Measurements from ENCODE around the gene CLMN.

The CLMN gene, protein sequence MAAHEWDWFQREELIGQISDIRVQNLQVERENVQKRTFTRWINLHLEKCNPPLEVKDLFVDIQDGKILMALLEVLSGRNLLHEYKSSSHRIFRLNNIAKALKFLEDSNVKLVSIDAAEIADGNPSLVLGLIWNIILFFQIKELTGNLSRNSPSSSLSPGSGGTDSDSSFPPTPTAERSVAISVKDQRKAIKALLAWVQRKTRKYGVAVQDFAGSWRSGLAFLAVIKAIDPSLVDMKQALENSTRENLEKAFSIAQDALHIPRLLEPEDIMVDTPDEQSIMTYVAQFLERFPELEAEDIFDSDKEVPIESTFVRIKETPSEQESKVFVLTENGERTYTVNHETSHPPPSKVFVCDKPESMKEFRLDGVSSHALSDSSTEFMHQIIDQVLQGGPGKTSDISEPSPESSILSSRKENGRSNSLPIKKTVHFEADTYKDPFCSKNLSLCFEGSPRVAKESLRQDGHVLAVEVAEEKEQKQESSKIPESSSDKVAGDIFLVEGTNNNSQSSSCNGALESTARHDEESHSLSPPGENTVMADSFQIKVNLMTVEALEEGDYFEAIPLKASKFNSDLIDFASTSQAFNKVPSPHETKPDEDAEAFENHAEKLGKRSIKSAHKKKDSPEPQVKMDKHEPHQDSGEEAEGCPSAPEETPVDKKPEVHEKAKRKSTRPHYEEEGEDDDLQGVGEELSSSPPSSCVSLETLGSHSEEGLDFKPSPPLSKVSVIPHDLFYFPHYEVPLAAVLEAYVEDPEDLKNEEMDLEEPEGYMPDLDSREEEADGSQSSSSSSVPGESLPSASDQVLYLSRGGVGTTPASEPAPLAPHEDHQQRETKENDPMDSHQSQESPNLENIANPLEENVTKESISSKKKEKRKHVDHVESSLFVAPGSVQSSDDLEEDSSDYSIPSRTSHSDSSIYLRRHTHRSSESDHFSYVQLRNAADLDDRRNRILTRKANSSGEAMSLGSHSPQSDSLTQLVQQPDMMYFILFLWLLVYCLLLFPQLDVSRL

DNA sequence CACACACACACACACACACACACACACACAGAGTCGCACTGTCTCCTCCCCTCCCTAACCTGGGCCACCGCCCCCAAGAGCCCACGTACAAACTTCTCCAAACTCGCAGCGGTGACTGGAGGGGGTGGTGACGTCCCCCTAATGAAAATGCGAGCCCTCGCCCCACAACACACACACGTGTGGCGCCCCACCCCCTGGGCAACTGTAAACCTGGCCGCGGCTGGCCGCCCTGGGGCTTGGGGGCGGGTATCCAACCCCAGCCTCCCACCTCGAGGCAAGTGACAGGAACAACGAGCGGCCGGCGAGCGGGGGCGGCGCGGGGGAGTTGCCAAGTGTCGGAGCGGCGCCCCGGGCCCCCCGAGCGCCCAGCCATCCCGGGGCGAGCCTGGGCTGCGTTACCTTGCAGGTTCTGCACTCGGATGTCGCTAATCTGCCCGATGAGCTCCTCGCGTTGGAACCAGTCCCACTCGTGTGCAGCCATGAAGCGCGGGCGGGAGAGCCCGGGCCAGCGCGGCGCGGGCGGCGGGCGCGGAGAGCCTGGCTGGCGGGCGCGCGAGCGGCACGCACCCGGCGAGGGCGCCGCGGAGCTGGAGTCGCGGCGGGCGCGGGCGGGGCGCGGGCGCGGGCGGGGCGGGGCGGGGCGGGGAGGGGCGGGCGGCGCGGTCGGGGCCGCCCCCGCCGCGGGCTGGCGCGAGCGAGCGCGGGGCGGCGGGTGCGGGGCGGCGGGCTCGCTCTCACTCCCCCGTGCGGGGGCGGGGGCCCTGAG lies at the start of gene CLMN:
Gene CLMN, minus strand, starts transcription at position 597 of the 766 bp plus-strand sequence. Its CDS starts 116 bp downstream, at position 481.
- DNase-seq, result peak; percentile 44 to 67

DNA sequence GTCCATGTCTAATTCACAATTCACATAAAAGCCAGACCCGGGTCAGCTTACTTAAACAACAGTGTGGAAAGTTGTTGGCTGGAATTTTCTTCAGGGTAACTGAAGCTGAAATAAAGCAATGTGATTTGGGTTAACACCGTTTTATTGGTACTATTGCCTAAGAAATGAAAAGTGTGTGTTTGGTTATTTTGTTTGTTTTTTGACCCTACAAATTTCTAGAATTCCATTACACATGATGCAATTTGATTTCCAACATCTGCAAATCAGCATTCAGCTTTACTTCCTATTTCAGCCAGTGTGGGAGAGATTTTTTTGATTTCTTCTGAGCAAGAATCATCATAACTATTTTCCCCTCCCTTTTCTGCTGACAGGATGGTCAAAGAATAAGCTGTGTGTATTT lies 45.7 kb upstream of the CLMN start:
- no peak for DNase-seq

DNA sequence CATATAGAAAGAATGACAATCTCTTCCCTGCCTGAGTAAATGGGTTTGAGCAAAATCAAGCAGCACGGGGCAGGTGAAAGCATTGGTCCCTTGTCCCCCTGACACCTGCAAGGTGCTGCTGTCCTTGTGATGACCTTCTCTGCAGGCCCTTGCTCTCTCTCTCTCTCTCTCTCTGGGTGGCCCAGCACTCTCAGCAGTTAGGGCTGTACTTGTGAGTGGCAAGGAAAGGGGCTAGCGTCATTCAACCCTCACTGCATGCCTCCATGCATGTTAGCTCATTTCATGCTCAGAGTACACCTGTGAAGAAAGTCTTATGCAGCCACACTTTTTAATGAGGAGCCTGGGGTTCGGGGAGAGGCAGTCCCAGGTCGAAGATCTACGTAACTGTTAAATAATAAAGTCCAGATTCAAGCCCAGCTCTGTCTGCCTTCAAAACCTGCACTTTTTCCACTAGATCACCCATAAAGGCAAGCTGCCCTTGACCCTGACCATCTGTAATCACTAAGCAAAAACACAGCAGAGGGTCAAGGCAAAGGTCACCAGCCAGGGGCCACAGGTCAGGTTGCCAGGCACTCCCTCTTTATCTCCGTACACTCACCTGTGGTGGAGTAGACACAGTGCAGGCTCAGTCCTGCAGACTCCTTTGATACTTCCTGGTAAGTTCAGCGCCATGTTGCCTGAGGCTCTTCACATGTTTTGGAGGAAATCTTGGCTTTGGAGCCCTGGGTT lies 44.9 kb upstream of the CLMN start:
- DNase-seq, result no peak

DNA sequence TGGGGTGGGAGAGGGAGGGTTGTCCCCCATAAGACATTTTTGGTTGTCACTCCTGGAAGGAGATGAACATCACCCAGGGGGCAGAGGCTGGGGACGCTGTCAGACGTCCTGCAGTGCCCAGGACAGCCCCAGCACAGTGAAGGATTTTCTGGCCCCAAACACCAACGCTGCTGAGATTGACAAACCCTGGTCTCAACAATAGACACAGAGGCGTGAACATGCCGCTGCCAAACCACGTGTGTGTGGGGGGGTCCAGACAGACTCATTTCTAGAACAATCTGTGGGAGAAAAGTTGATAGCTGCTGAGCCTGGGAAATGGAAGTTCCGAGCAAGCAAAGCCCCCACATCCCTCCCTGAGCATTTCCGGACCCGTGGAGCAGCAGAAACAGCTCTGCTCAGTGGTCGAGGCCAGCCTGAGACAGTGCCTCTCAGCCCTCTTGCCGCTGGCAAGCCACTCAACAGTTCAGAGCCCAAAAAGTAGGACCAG lies 43.8 kb upstream of the CLMN start:
- no peak for DNase-seq

DNA sequence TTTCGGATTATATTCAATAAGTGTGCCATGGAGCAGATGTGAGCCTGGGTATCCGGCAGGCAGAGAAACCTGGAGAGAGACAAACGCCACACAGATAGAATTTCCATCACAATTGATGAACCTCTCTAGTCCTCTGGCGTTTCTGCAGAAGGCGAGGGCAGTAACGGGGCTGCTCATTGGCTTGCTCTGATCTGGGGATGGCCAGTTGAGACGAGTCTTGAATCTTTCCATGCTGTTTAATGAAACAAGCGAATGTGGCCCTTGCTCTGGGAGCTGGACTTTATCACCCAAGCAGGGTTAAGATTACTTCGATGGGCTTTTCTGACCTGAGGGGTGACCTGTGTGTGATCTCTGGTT lies 42.4 kb upstream of the CLMN start:
- DNase-seq, result no peak

DNA sequence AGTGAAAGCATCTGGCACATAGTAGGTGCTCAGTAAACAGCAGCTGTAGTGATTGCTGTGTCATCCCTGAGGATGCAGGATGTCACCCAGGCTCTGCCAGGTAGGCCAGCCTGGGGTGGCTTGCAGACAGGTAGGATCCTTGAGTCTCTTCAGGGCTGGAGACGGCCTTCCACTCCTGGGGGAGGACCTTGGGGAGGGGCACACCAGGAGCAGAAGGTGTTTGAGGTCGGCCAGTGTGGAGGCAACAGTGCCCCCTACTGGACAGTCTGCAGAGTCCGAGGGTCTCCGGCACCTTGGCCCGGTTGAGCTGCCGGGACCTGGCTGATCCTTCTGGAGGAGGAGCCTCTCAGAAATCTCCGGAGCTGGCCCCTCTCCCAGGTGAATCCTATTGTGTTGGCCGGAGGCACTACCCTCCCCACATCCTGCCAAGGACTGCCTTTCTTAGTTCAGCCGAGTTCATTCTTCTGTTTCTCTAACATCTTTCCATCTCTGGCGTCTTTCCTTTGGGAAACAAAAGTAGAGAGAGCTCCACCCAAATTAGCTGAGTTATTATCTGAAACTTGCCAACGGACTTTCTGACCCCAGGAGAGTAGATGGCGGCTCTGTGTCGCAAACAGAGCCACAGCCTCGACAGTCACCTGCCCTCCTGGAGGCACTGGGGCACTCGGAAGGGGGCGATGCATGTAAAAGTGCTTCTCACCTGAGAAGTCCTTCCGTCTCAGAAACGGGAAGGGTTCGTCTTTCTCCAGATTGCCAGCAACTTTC lies 41.8 kb upstream of the CLMN start:
- peak; percentile 8 to 39 for DNase-seq

DNA sequence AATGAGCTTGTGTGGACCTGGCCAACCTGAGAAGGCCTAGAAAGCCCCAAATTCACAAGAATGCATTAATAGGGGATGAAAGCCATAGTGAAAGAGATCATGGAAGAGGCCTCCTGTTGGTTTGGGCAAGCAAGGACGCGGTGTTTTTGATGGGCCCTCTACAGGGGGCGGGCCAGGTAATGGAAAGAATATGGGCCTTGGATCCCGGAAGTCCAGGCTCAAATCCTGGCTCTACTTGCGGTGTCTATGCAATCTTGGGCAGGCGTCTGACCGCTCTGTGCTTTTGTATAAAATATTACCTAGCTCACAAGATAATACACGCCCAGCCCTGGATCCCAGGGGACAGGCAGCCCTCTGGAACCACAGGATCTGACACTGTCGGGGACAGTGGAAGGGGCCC lies 41.1 kb upstream of the CLMN start:
- no peak for DNase-seq

DNA sequence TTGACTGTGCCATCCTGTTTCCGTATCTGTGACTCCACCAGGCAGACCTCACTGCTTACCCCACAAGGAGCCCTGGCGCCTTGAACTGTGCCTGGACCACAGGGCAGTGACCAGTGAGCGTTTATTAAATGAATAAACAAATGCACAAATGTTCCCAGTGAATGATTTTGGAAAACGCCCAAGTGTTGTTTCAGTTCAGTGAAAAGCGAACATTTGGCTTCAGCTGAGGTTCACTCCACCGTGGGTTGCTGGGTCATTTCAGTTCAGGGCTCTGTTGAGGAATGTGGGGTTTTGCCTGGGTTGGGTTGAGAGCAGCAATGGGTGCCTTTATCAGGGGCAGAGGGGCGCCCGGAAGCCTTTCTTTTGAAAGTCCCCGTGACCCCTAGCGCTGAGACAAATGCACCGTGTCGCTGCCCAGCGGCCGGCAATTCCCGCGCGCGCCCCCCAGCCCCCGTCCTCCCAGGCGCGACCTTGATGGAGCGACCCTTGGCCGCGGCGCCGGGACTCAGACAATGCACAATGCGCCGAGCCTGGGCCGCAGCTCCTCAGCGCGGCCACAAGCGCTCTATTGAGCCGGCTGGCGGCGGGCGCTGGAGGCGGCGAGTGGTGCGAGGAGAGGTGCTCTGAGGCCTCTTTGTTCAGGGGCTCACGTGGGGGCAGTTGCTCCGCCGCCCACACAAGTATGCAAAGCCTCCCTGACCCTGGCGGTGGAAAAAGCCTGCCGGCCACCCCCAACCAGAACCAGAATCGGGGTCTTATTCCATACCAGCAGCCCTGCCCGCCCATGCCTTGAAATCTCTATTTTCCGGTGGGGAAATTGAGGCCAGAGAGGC lies 40.5 kb upstream of the CLMN start:
- DNase-seq, result no peak

DNA sequence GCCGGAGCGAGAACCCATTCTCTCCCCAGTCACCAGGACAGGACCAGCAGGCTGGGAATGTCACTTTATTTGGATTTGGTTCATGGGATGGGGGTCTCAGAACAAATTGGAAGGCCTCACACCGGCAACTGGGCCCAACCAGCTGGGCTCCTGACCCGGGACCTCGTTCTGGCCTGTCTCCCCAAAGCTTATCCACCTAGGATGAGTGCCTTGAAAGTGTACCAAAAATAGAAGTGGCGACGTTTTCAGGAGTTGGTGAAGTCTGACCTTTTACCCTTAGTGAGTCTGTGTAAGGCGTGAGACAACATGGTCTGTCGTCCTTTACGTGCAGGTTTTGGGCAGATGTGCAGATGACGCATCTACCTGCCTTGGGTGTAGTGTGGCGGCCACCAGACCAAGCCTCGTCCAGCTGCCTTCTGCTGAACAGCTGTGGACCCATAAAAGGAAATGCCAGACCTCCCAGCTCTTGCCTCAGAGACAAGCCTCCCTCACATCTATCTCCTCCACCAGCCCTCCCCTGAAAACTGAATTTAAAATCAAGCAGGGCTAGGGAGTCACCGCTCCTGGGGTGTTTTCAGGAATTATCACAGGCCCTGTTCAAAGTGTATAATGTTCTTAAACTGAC lies 36.6 kb upstream of the CLMN start:
- DNase-seq, result no peak

DNA sequence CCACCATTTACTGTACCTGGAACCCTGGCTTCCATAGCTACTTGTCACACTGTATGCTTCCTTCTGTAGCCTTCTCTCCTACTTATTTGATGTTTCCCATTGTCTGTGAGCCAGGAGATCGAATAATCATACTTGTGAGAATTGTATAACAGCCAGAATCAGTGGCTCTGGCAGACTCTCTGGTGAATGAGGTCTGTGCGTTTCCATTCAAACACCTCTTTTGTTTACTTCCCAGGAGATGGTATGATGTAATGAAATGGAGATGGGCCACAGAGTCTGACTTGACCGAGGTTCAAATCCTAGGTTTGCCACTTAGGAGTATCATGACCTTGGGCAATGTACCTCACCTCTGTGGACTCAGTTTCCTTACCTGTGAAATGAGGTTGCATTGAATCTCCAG lies 35.7 kb upstream of the CLMN start:
- DNase-seq, result no peak

DNA sequence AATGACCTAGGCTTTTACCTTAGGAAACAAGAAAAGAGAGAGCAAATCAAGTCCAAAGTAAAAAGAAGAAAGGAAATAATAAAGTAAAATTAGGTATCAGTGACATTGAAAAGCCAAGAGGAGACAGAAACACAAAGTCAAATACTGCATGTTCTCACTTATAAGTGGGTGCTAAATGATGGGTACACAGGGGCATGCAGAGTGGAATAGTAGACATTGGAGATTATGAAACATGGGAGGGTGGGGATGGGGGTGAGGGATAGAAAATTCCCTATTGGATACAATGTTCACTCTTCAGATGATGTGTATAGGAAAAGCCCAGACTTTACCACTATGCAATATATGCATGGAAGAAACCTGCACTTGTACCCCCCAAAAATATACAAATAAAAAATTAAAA lies 35.1 kb upstream of the CLMN start:
- no peak for DNase-seq

DNA sequence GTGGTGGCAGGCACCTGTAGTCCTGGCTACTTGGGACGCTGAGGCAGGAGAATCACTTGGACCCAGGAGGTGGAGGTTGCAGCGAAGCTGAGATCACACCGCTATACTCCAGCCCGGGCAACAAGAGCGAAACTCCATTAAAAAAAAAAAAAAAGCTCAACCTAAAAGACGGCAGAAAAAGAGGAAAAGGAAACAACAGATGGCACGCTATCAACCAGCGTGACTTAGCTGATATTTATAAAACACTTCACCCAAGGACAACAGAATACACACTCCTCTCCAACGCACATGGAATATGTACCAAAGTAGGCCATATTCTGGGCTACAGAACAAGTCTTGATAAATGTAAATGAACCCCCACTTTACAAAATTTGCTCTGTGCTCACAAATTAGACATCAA lies 34.0 kb upstream of the CLMN start:
- DNase-seq, result no peak

DNA sequence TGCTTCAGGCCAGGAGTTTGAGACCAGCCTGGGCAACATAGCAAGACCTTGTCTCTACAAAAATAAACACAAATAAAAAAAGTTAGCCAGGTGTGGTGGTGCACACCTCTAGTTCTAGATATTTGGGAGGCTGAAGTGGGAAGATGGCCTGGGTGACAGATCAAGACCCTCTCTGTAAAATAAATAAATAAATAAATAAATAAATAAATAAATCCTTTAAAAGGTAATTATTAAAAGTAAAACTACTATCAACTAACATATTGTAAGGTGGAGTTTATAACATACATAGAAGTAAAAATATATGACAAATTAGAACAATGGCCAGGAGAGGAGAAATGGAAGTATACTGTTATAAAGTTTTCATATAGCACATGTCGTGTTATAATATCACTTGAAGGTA lies 33.3 kb upstream of the CLMN start:
- DNase-seq, result no peak

DNA sequence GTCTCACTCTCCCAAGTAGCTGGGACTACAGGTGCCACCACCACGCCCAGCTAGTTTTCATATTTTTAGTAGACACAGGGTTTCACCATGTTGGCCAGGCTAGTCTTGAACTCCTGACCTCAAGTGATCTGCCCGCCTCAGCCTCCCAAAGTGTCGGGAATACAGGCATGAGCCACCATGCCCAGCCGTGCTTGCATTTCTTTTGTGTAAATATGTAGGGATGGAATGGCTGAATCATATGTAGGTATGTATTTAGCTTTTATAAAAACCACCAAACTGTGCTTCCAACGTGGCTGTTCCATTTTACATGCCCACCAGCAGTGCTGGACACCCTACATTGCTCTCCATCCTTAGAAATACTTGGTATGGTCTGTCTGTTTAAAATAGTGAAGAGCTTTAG lies 32.8 kb upstream of the CLMN start:
- no peak for DNase-seq

DNA sequence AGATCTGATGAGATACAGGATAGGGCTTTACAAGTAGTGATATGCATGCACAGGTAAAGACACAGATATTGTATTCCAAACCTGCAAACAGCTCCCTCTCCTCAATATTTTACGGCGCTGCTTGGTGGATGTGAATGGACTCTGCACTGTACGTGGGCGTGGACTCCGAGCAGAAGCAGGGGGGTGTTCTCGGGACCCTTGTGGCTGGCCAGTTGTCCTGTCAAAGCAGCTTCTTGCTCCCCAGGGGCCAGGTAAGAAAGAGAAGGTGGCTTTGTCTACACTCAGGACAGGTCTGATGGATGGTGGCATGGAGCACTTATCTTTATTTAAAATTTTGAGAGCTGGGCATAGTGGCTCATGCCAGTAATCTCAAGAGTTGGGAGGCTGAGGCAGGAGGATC lies 29.5 kb upstream of the CLMN start:
- DNase-seq, result no peak

DNA sequence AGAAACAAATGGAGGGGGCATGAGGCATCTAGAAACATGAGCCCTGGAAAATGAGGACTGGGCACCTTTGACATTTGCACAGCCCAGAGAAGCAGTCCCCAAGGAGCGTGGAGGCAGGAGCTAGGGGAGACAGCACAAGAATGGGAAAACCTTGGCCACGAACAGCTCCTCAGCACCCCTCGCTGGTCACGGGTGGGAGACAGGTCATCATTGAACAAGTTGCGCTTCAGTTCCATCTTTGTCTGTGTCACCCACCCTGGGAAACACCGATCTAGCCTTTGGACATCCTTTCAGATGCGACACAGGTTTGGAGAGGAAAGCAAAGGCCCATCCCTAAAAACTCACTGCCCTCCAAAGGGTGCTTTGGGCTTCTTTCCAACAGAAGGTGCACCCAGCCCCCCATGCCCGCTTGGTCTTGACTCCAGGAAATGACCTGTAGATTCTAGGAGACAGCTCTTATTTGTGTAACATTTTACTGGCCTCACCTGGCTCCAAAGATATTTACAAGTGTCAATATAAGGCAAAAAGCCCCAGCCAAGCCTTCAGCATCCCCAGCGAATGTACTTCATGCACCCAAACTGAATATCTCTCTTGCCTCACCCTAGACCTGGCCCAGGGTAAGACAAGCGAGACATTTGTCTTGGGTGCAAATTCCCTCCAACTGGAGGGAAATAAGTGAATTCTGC lies 28.8 kb upstream of the CLMN start:
- DNase-seq, result no peak

DNA sequence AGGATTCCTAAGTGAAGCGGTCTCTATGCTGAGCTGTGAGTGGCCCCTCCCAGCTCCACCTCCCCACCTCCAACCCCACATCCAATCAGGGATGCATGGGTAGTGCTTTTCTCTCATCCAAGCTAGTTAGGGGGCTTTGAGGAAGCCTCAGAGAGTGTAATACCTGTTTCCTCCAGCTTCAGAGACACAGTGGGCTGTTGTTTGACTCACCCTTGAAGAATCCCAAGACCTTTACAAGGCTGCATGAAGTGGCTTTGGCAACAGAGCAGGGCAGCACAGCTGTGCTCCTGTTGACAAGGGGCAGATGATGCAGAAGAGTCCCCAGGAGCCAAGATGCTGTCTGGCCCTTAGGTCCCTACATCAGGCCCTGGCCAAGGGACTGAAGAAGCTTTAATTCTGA lies 27.1 kb upstream of the CLMN start:
- no peak for DNase-seq

DNA sequence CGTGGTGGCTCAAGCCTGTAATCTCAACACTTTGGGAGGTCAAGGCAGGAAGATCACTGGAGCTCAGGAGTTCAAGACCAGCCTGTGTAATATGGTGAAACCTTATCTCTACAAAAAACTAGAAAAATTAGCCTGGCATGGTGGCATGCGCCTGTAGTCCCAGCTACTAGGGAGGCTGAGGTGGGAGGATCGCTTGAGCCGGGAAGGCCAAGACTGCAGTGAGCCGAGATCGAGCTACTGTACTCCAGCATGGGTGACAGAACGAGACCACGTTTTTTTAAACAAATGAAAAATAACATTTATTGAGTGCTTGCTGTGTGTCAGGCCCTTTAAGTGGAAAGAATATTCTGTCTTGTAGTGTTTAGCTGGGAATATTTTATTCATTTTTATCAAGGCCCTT lies 26.6 kb upstream of the CLMN start:
- DNase-seq, result no peak

DNA sequence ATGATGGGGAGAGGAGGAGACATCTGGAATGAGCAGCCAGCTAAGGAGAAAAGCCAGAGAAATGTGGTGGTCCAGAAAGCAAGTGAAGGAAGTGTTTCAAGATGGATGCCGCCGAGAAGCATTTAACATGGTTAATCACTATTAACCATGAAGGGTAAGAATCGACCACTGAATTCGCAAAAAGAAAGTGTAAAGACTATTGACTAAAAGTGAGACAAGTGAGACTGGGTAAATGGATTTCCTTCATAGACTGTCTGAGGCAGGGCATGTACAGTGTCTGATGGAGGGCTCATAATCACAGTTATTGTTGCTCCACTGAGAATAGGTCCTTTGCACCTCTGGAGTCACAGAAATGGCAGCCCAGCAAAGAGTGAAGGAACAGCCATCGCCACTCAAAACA lies 25.3 kb upstream of the CLMN start:
- DNase-seq, result no peak

DNA sequence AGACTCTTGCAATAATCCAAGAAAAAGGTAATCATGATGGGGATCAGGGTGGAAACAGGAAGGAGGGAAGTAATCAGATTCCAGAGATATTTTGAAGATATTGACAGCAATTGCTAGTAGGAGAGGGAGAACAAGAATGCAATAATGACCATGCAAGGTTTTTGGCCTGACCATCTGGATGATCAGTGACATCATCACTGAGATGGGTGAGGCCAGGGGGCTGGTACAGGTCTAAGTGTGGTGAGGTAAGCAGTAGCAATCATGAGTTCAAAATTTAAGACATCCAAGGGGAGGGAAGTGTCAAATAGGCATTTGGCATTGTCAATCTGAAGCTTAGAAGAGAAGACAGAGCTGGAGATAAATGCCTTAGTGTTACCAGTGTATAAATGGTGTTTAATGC lies 24.8 kb upstream of the CLMN start:
- no peak for DNase-seq

Data from CD4-positive, alpha-beta T cell treated with Interferon alpha-2 for 1 hour (primary cell).